Neural crest cell (in vitro differentiated cells): ENCODE measurements around the gene ATXN7L1. TPM values are rescaled to one million over a fixed set of nuclear protein-coding genes. Genes with fewer than 3 reads are reported as not detected.
"Not testable (repeated sequence)": the region's sequence is repeated elsewhere in the genome, so short reads cannot be mapped to it uniquely, and the experiment has no call there.

Experiments used
- DNase-seq: peaks from one replicate; pipeline ENCODE4 v3.0.0; 2021; ENCODE audit warnings: low read depth, mixed read lengths, low spot score
- H3K27ac Mint-ChIP-seq: one replicate; pipeline ENCODE4 v1.8.0; 2021; ENCODE audit warnings: mild to moderate bottlenecking, mixed read lengths; ENCODE audit not compliant: unreplicated experiment
- H3K27me3 Mint-ChIP-seq: 2 replicates; pipeline ENCODE4 v1.8.0; 2021; ENCODE audit warnings: low read depth, mild to moderate bottlenecking, mixed read lengths
- H3K36me3 Mint-ChIP-seq: 2 replicates; pipeline ENCODE4 v1.8.0; 2021; ENCODE audit warnings: low read depth, mild to moderate bottlenecking, mixed read lengths
- H3K4me1 Mint-ChIP-seq: 2 replicates; pipeline ENCODE4 v1.8.0; 2021; ENCODE audit warnings: mixed read lengths
- H3K4me3 Mint-ChIP-seq: one replicate; pipeline ENCODE4 v1.8.0; 2021; ENCODE audit warnings: mild to moderate bottlenecking, mixed read lengths
- H3K9me3 Mint-ChIP-seq: 2 replicates; pipeline ENCODE4 v1.8.0; 2021; ENCODE audit warnings: mixed read lengths
- CTCF ChIP-seq: fragments of 200-600 bp; sonication (generic); conservative IDR thresholded peaks from 2 replicates; pipeline ENCODE4 v1.5.0; 2021; ENCODE audit warnings: antibody characterized with exemption, mild to moderate bottlenecking
- total RNA-seq: library from RNA; stranded (reverse); gene quantifications from 2 replicates; pipeline ENCODE4 v1.2.1, GENCODE V29; 2021

Gene ATXN7L1
- total RNA-seq, 1 donor from 2014 or later, result 14.4 TPM

- Mint-ChIP-seq H3K36me3 (peaks cover 7% of the 10 kb centered on the region), H3K4me3 (no peak overlapping the region), H3K27me3 (no peaks in the 10 kb centered on the region), H3K4me1 (peaks cover 4% of the 10 kb centered on the region), H3K27ac (no peak overlapping the region), H3K9me3 (no peaks in the 10 kb centered on the region)
- no peak for TF ChIP-seq CTCF
- no peak for DNase-seq
Measured at GRCh38 chr7:105610165-105610930, 266.1 kb downstream of the ATXN7L1 start.

GRCh38 chr7:105602325-105603305 is 273.8 kb downstream of the ATXN7L1 start:
- no peak for TF ChIP-seq CTCF
- DNase-seq, result no peak
- no peaks in the 10 kb centered on the region for H3K9me3 Mint-ChIP-seq
- H3K4me3 Mint-ChIP-seq, result no peak overlapping the region
- no peaks in the 10 kb centered on the region for H3K27me3 Mint-ChIP-seq
- H3K36me3 Mint-ChIP-seq, result no peaks in the 10 kb centered on the region
- H3K4me1 Mint-ChIP-seq, result peaks cover 7% of the 10 kb centered on the region
- peak overlapping the region; percentile 37 for H3K27ac Mint-ChIP-seq

GRCh38 chr7:105600720-105601550 is 275.5 kb downstream of the ATXN7L1 start:
- Mint-ChIP-seq H3K9me3 (no peaks in the 10 kb centered on the region), H3K27ac (no peak overlapping the region), H3K36me3 (no peaks in the 10 kb centered on the region), H3K27me3 (no peaks in the 10 kb centered on the region), H3K4me1 (peaks cover 3% of the 10 kb centered on the region), H3K4me3 (no peak overlapping the region)
- DNase-seq, result no peak
- no peak for TF ChIP-seq CTCF

- no peak overlapping the region for H3K4me3 Mint-ChIP-seq
- DNase-seq, result no peak
- TF ChIP-seq CTCF, result no peak
- H3K36me3 Mint-ChIP-seq, result no peaks in the 10 kb centered on the region
- H3K27me3 Mint-ChIP-seq, result no peaks in the 10 kb centered on the region
- no peaks in the 10 kb centered on the region for H3K9me3 Mint-ChIP-seq
- no peaks in the 10 kb centered on the region for H3K4me1 Mint-ChIP-seq
- H3K27ac Mint-ChIP-seq, result no peak overlapping the region
Measured at GRCh38 chr7:105599551-105599950, 276.8 kb downstream of the ATXN7L1 start.

- not testable (repeated sequence) for DNase-seq, H3K36me3 Mint-ChIP-seq, H3K4me3 Mint-ChIP-seq, H3K9me3 Mint-ChIP-seq, H3K27me3 Mint-ChIP-seq, H3K4me1 Mint-ChIP-seq, H3K27ac Mint-ChIP-seq
Measured at GRCh38 chr7:105599080-105599479, 277.3 kb downstream of the ATXN7L1 start.
